Left lung (tissue), 10 donors: ENCODE data around the gene RFTN1. TPM values are rescaled to one million over a fixed set of nuclear protein-coding genes. Genes with fewer than 3 reads are reported as not detected.

Experiments used
- ATAC-seq: fragments of 200-7000 bp; cut with Tn5 transposase; one replicate; pipeline ENCODE4 v1.9.1; 2020; ENCODE audit warnings: moderate library complexity
- DNase-seq, 4 donors: peaks; one replicate each; pipeline ENCODE4 v3.0.0-alpha.2; 2013 to 2020
- H3K27ac ChIP-seq, 2 donors: fragments of 200-600 bp; sonication (generic) in 1 of 2; one replicate each; pipeline versions ENCODE4 v1.5.0 to v1.8.0; 2020 to 2021
- H3K27me3 ChIP-seq, 2 donors: fragments of 200-600 bp; sonication (generic) in 1 of 2; one replicate each; pipeline versions ENCODE4 v1.5.0 to v1.8.0; 2020 to 2021
- H3K36me3 ChIP-seq, 2 donors: fragments of 200-600 bp; sonication (generic) in 1 of 2; one replicate each; pipeline versions ENCODE4 v1.5.0 to v1.8.0; 2020 to 2021
- H3K4me1 ChIP-seq, 2 donors: fragments of 200-600 bp; one replicate each; pipeline ENCODE4 v1.8.0; 2021
- H3K4me3 ChIP-seq, 2 donors: fragments of 200-600 bp; sonication (generic) in 1 of 2; one replicate each; pipeline versions ENCODE4 v1.5.0 to v1.8.0; 2020 to 2021; ENCODE audit warnings: mild to moderate bottlenecking in 1 of 2
- H3K9me3 ChIP-seq, 2 donors: fragments of 200-600 bp; sonication (generic) in 1 of 2; one replicate each; pipeline versions ENCODE4 v1.5.0 to v1.8.0; 2020 to 2021
- CTCF ChIP-seq, 2 donors: fragments of 200-600 bp; sonication (generic) in 1 of 2; IDR thresholded peaks; one replicate each; pipeline versions ENCODE4 v1.5.0 to v1.8.0; 2021; ENCODE audit warnings: antibody characterized with exemption in 2 of 2
- intact Hi-C, 2 donors: fragments of 100-400 bp; cut with DNase I; formaldehyde crosslinking; loops; one replicate each; pipeline versions ENCODE4 v1.11.2 to v1.14.2; 2022
- polyA plus RNA-seq, 6 donors: library from polyadenylated mRNA; unstranded; fragments of 120-200 nt; gene quantifications; one replicate each; pipeline ENCODE4 v1.2.1, GENCODE V29; 2013; ENCODE audit not compliant: insufficient read length in 6 of 6
- total RNA-seq, 2 donors: library from RNA; stranded (reverse); fragmentation: NEBNext Ultra II Directional; extraction: Animal tissue kit (Norgen Biotek cat#: 25700); gene quantifications; one replicate each; pipeline ENCODE4 v1.2.1, GENCODE V29; 2021
- donor health status: DM: no; HTN: yes; CAD: no.
- donor health status: DM: no; HTN: no; CAD: no.

The RFTN1 gene
- total and polyA plus RNA-seq, 8 donors, result 47.2 to 85.1 (median 67.6) TPM

- H3K9me3 ChIP-seq, result no peaks in the 10 kb centered on the region
- H3K36me3 ChIP-seq, result peaks cover 0 to 50% of the 10 kb centered on the region in 2 donors
- no peaks in the 10 kb centered on the region for H3K27me3 ChIP-seq
- intact Hi-C loops, result no loop called here
- peak overlapping the region in 1 of 2 donors; percentile 39 for H3K27ac ChIP-seq
- peaks cover 16 to 19% of the 10 kb centered on the region in 2 donors for H3K4me1 ChIP-seq
- no peak overlapping the region for H3K4me3 ChIP-seq
- ATAC-seq (peak; percentile 3), DNase-seq (no peak)
- TF ChIP-seq CTCF (IDR thresholded peaks at IDR 0.05), result no peak
These were observed 140.9 kb downstream of the RFTN1 start for GRCh38 chr3:16372362-16373292.

GRCh38 chr3:16370872-16371740 is 142.4 kb downstream of the RFTN1 start:
- peaks cover 0 to 34% of the 10 kb centered on the region in 2 donors for H3K36me3 ChIP-seq
- ATAC-seq (peak; percentile 73), DNase-seq (no peak)

GRCh38 chr3:16370503-16370871 is 143.0 kb downstream of the RFTN1 start:
- no peak for TF ChIP-seq CTCF (IDR thresholded peaks at IDR 0.05)
- no peaks in the 10 kb centered on the region for H3K9me3 ChIP-seq
- intact Hi-C loops, result no loop called here
- peak overlapping the region in 1 of 2 donors; percentile 57 for H3K27ac ChIP-seq
- H3K36me3 ChIP-seq, result peaks cover 0 to 32% of the 10 kb centered on the region in 2 donors
- H3K27me3 ChIP-seq, result no peaks in the 10 kb centered on the region
- DNase-seq (no peak), ATAC-seq (no peak)
- peaks cover 15 to 16% of the 10 kb centered on the region in 2 donors for H3K4me1 ChIP-seq
- H3K4me3 ChIP-seq, result no peak overlapping the region

More at GRCh38 chr3:16370872-16371740, 142.4 kb downstream of the RFTN1 start:
- H3K9me3 ChIP-seq, result no peaks in the 10 kb centered on the region
- peak overlapping the region in 1 of 2 donors; percentile 57 for H3K27ac ChIP-seq
- no peak overlapping the region for H3K4me3 ChIP-seq
- H3K27me3 ChIP-seq, result no peaks in the 10 kb centered on the region
- intact Hi-C loops, result no loop called here
- H3K4me1 ChIP-seq, result peaks cover 15 to 16% of the 10 kb centered on the region in 2 donors
- TF ChIP-seq CTCF (IDR thresholded peaks at IDR 0.05), result no peak

DNA sequence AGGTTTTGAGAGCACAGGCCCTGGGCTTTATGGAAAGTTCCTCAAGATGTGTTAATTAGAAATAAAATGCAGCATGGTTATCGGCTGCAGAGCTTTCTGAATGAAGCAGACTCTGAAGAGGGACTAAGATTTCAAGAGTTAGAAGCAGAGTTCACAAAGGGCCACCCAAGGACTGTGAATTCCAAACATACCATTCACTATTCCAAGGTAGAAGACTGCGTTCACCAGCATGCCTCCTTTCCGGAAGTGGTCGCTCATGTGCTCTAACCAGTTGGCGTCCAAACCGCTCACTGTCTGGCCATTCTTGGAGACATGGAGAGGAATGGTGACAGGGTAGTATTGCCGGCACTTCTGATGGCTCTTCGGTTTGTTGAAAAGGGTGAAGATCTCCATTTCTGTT is 143.6 kb downstream of the RFTN1 start:
- no peak for DNase-seq
- peak overlapping the region in 1 of 2 donors; percentile 57 for H3K27ac ChIP-seq
- H3K4me1 ChIP-seq, result peaks cover 16 to 18% of the 10 kb centered on the region in 2 donors
- peak; percentile 52 for ATAC-seq
- no peak for TF ChIP-seq CTCF (IDR thresholded peaks at IDR 0.05)
- no peaks in the 10 kb centered on the region for H3K27me3 ChIP-seq
- H3K9me3 ChIP-seq, result no peaks in the 10 kb centered on the region
- H3K36me3 ChIP-seq, result peaks cover 0 to 27% of the 10 kb centered on the region in 2 donors
- no peak overlapping the region for H3K4me3 ChIP-seq
- intact Hi-C loops, result no loop called here
